Karpas-422 (cell line): Measurements from ENCODE around the gene NR1H4. TPM values are rescaled to one million over a fixed set of nuclear protein-coding genes. Genes with fewer than 3 reads are reported as not detected.

ENCODE experiments used
- DNase-seq: peaks from one replicate; pipeline ENCODE4 v3.0.0-alpha.2; 2015
- H2AFZ ChIP-seq: fragments of 200-600 bp; sonication (generic); 2 replicates; pipeline ENCODE4 v1.6.1; 2014; ENCODE audit warnings: antibody characterized with exemption, low read length, mixed read lengths
- H3K27ac ChIP-seq: fragments of 200-600 bp; sonication (generic); 2 replicates; pipeline ENCODE4 v1.5.1; 2014; ENCODE audit warnings: mild to moderate bottlenecking, low read length, moderate library complexity
- H3K27me3 ChIP-seq: fragments of 200-600 bp; sonication (generic); 2 replicates; pipeline ENCODE4 v1.6.1; 2014; ENCODE audit warnings: low read length, mixed read lengths
- H3K36me3 ChIP-seq: fragments of 200-600 bp; sonication (generic); 2 replicates; pipeline ENCODE4 v1.6.1; 2014; ENCODE audit warnings: low read length, mixed read lengths; ENCODE audit not compliant: insufficient read depth
- H3K4me1 ChIP-seq: fragments of 200-600 bp; sonication (generic); 2 replicates; pipeline ENCODE4 v1.6.1; 2014; ENCODE audit warnings: mild to moderate bottlenecking, low read length, mixed read lengths
- H3K4me2 ChIP-seq: fragments of 200-600 bp; sonication (generic); 2 replicates; pipeline ENCODE4 v1.6.1; 2014; ENCODE audit warnings: low read length, low read depth, mild to moderate bottlenecking; ENCODE audit not compliant: poor library complexity, severe bottlenecking
- H3K4me3 ChIP-seq: fragments of 200-600 bp; sonication (generic); 2 replicates; pipeline ENCODE4 v1.5.1; 2014; ENCODE audit warnings: mild to moderate bottlenecking, antibody characterized with exemption, low read length, mixed read lengths
- H3K79me2 ChIP-seq: fragments of 200-600 bp; sonication (generic); 2 replicates; pipeline ENCODE4 v1.6.1; 2014; ENCODE audit warnings: mild to moderate bottlenecking, low read length, mixed read lengths
- H3K9ac ChIP-seq: fragments of 200-600 bp; sonication (generic); 2 replicates; pipeline ENCODE4 v1.6.0; 2014; ENCODE audit warnings: low read length
- H3K9me2 ChIP-seq: fragments of 200-600 bp; sonication (generic), shearing (Covaris generic); replicated peaks from 2 replicates; pipeline ENCODE4 v1.6.0; 2014; ENCODE audit warnings: mild to moderate bottlenecking, low read length, moderate library complexity; ENCODE audit not compliant: insufficient read depth
- H3K9me3 ChIP-seq: fragments of 300-700, 200-600 bp; sonication (generic); 2 replicates; pipeline ENCODE4 v1.6.1; 2014; ENCODE audit warnings: low read length, mixed read lengths
- H4K20me1 ChIP-seq: fragments of 200-600 bp; sonication (generic); 2 replicates; pipeline ENCODE4 v1.6.1; 2014; ENCODE audit warnings: mild to moderate bottlenecking, antibody characterized with exemption, low read length, low read depth; ENCODE audit not compliant: insufficient read depth
- total RNA-seq: library from RNA; depleted of rRNA; stranded (reverse); fragments of >200 nt; shearing (Covaris generic); gene quantifications from 2 replicates; pipeline ENCODE4 v1.2.3, GENCODE V29; 2014; ENCODE audit warnings: low replicate concordance

The NR1H4 gene
- total RNA-seq, 1 experiment from 2014 or later, result not detected

DNA sequence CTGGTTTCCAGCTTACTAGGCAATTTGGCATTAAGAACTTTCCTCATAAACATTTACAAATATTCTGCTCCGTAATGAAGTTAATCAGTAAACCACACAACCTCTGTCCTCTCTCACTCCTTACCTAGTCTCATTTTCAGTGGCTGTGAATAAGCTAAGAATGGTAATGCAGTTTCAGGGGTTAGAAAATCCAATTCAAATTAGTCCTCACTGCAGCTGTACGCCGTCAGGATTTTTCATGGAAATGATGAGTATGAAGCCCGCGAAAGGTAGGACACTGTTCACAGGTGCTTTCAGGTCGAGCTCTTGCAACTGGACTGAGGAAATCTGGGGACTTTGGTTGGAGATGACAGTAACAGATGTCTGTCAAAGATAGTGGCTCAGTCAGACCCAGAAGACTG lies 29.6 kb downstream of the NR1H4 start:
- Histone ChIP-seq H3K9me3 (no peaks in the 10 kb centered on the region), H3K27ac (no peak overlapping the region), H3K36me3 (no peaks in the 10 kb centered on the region), H3K4me3 (no peak overlapping the region), H4K20me1 (no peaks in the 10 kb centered on the region), H3K27me3 (0 out of 2 replicates have a peak, but pooled peaks cover 2% of the 10 kb centered on the region), H3K9me2 (no peaks in the 10 kb centered on the region), H3K4me2 (no peak overlapping the region), H2AFZ (no peak overlapping the region), H3K79me2 (no peaks in the 10 kb centered on the region), H3K9ac (no peak overlapping the region), H3K4me1 (no peaks in the 10 kb centered on the region)
- no peak for DNase-seq

DNA sequence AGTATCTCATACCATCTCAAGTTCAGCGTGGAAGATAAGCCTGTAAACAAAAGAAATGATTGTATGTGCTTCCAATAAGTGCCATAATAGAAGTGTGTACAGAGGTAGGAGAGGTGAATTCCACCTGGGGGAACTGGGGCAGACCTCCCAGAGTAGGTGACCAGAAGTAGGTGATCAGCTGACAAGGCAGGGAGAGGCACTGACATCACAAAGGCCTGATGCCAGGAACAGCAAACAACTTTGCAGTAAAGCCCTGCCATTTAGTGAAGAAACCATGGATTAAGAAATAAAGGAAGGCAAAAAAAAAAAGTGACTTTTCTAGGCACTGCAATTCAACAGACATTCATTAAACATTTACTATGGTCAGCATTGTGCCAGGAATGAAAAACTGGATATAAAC lies 31.1 kb downstream of the NR1H4 start:
- DNase-seq, result no peak
- Histone ChIP-seq H2AFZ (no peak overlapping the region), H3K79me2 (no peaks in the 10 kb centered on the region), H3K9me2 (no peaks in the 10 kb centered on the region), H3K9me3 (no peaks in the 10 kb centered on the region), H3K27ac (no peak overlapping the region), H3K9ac (no peak overlapping the region), H4K20me1 (no peaks in the 10 kb centered on the region), H3K27me3 (0 out of 2 replicates have a peak, but pooled peaks cover 2% of the 10 kb centered on the region), H3K4me1 (no peaks in the 10 kb centered on the region), H3K4me2 (no peak overlapping the region), H3K4me3 (no peak overlapping the region), H3K36me3 (no peaks in the 10 kb centered on the region)

DNA sequence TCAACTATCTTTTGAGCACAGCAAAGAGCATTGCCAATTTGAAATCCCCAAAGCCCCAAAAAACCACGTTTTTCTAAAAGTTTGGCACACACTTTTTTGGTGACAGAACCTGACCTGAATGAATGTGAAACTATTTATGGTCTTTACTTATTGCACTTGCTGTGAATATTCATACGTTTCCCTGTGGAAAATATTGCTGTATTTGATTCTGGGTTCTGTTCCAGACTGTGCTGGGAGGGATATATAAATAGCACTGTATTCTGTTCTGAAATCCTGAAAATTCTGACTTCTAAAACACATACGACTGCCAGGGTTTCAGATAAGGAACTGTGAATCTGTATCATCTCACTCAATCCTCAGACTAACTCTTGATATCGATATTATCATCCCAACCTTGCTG lies 35.1 kb downstream of the NR1H4 start:
- Histone ChIP-seq H3K9me2 (no peaks in the 10 kb centered on the region), H3K27ac (no peak overlapping the region), H3K9ac (no peak overlapping the region), H3K27me3 (no peaks in the 10 kb centered on the region), H2AFZ (no peak overlapping the region), H3K79me2 (no peaks in the 10 kb centered on the region), H3K4me1 (no peaks in the 10 kb centered on the region), H4K20me1 (no peaks in the 10 kb centered on the region), H3K9me3 (no peaks in the 10 kb centered on the region), H3K36me3 (no peaks in the 10 kb centered on the region), H3K4me3 (no peak overlapping the region), H3K4me2 (no peak overlapping the region)
- DNase-seq, result no peak

DNA sequence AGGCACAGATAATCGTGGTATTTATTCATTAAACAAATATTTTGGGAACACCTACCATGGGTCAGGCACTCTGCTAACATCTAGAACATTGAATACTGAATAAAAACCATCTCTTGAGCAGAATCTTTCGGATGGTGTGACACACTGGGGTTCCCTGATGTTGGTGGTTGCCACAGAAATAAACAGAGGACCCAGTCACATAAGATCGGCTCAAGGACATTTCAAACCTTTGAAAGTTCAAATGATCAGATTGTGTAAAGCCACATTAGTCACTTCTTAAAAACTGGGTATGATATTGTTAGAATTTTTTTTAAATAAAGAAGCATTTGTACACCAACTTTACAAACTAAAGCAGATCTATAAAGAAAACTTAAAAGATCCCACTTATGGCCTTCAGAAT lies 39.0 kb downstream of the NR1H4 start:
- Histone ChIP-seq H3K79me2 (no peaks in the 10 kb centered on the region), H3K4me1 (no peaks in the 10 kb centered on the region), H3K27me3 (no peaks in the 10 kb centered on the region), H3K9me2 (no peaks in the 10 kb centered on the region), H3K4me3 (no peak overlapping the region), H4K20me1 (no peaks in the 10 kb centered on the region), H3K9ac (no peak overlapping the region), H3K27ac (no peak overlapping the region), H2AFZ (no peak overlapping the region), H3K36me3 (no peaks in the 10 kb centered on the region), H3K4me2 (no peak overlapping the region), H3K9me3 (no peaks in the 10 kb centered on the region)
- DNase-seq, result no peak

DNA sequence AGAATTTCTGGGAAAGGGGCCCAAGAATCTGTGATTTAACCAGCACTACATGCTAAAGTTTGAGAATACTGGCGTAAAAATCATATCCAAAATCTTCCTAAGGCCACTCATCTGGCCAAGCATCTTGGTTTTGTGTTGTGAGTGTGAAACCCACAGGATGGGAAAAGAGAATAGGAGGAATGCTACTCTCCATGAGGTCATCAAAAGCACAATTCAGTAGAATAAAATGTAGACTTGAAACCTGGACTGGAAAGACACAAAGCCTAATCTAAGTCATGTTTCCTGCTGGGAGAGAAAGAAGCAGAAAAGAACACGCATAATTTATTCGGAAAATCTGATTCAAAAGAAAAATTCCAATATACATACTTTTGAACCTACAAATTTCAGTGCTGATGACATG lies 42.3 kb downstream of the NR1H4 start:
- DNase-seq, result no peak
- H3K4me1 ChIP-seq, result no peaks in the 10 kb centered on the region
- H3K27me3 ChIP-seq, result no peaks in the 10 kb centered on the region
- no peak overlapping the region for H3K27ac ChIP-seq
- no peaks in the 10 kb centered on the region for H4K20me1 ChIP-seq
- no peak overlapping the region for H2AFZ ChIP-seq
- H3K9me3 ChIP-seq, result no peaks in the 10 kb centered on the region
- no peak overlapping the region for H3K4me2 ChIP-seq
- H3K4me3 ChIP-seq, result no peak overlapping the region
- H3K9ac ChIP-seq, result no peak overlapping the region
- H3K9me2 ChIP-seq, result no peaks in the 10 kb centered on the region
- no peaks in the 10 kb centered on the region for H3K36me3 ChIP-seq
- H3K79me2 ChIP-seq, result no peaks in the 10 kb centered on the region

DNA sequence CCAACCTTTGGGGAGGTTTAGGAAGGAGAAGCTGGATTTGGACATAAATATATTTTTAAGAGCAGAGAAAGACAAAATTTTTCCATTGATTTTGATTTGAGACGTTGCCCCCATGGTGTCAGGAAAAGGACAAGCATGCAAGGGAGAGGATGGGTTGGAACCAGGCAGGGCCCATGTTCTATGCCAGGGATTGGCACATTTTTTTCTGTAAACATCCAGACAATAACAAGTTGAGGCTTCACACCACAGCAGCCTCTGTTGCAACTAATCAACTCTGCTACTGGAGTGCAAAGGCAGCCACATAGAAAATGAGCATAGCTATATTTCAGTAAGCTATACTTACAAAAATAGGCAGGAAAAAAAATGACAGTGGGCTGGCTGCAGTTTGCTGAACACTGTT lies 44.7 kb downstream of the NR1H4 start:
- no peak for DNase-seq

DNA sequence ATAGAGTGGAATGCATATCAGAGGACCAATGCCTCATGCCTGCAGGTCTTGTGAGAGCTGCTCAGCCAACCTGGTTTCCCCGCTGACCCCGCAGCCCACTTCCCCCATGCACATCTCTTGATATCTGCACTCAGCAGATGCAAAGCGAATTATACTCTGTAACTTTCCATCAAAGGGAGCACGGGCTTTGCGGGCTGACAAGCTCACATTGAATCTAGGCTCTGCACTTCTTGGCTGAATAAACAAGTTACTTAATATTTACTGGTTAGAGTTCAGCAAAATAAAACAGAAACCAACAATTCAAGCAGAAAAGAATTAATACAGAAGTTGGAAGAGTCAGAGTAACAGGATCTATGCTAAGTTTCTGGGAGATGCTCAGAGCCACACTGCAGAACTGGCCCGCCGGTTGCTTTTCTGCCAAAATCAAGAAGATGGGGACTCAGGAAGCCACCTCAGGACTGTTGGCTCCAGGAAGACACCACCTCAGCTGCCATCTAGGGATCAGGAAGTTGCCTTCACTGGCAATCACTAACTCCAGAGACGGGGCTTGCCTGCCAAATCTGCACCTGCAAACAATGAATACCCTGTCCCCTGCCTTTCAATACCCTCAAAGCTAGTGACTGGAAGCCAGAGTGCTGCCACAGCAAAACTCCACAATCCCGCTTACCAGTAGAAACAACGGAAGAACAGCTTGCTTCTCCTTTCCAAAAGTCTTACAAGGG lies 46.5 kb downstream of the NR1H4 start:
- H3K36me3 ChIP-seq, result no peaks in the 10 kb centered on the region
- H3K27ac ChIP-seq, result no peak overlapping the region
- no peak overlapping the region for H3K4me3 ChIP-seq
- no peaks in the 10 kb centered on the region for H3K79me2 ChIP-seq
- no peak overlapping the region for H2AFZ ChIP-seq
- H3K9me2 ChIP-seq, result no peaks in the 10 kb centered on the region
- H3K4me2 ChIP-seq, result no peak overlapping the region
- no peak for DNase-seq
- no peaks in the 10 kb centered on the region for H4K20me1 ChIP-seq
- no peaks in the 10 kb centered on the region for H3K4me1 ChIP-seq
- no peaks in the 10 kb centered on the region for H3K9me3 ChIP-seq
- H3K9ac ChIP-seq, result no peak overlapping the region
- no peaks in the 10 kb centered on the region for H3K27me3 ChIP-seq

More for the DNA sequence above, 44.7 kb downstream of the NR1H4 start:
- Histone ChIP-seq H4K20me1 (no peaks in the 10 kb centered on the region), H3K9me2 (no peaks in the 10 kb centered on the region), H3K27ac (no peak overlapping the region), H3K4me3 (no peak overlapping the region), H3K79me2 (no peaks in the 10 kb centered on the region), H3K9ac (no peak overlapping the region), H3K4me1 (no peaks in the 10 kb centered on the region), H2AFZ (no peak overlapping the region), H3K27me3 (no peaks in the 10 kb centered on the region), H3K4me2 (no peak overlapping the region), H3K9me3 (no peaks in the 10 kb centered on the region), H3K36me3 (no peaks in the 10 kb centered on the region)

DNA sequence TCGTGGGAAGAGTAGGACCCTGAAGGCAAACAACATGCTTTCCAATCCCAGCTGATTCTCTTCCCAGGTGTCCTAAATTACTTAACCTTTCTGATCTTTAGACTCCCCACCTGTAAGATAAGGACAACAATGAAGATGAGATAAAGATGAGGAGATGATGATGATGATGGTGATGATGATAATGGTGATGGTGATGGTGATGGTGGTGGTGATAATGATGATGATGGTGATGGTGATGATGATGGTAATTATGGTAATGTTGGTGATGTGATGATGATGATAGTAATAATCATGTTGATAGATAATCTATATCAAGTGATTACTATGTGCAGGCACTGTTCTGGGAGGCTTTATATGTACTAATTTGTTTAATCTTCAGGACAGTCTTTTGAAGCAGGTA lies 48.3 kb downstream of the NR1H4 start:
- H4K20me1 ChIP-seq, result no peaks in the 10 kb centered on the region
- H3K4me2 ChIP-seq, result no peak overlapping the region
- no peak overlapping the region for H2AFZ ChIP-seq
- H3K9ac ChIP-seq, result no peak overlapping the region
- no peak for DNase-seq
- H3K79me2 ChIP-seq, result no peaks in the 10 kb centered on the region
- H3K27me3 ChIP-seq, result no peaks in the 10 kb centered on the region
- H3K9me2 ChIP-seq, result no peaks in the 10 kb centered on the region
- H3K4me1 ChIP-seq, result no peaks in the 10 kb centered on the region
- H3K9me3 ChIP-seq, result no peaks in the 10 kb centered on the region
- no peaks in the 10 kb centered on the region for H3K36me3 ChIP-seq
- H3K4me3 ChIP-seq, result no peak overlapping the region
- H3K27ac ChIP-seq, result no peak overlapping the region
